GM18951 (cell line): ENCODE results near the gene PPL.

ENCODE experiments used
- POLR2A ChIP-seq: IDR thresholded peaks from 4 replicates; pipeline ENCODE4 v1.6.1; 2011; ENCODE audit warnings: mild to moderate bottlenecking; ENCODE audit not compliant: insufficient read length, insufficient read depth; ENCODE audit errors: extremely low read depth
- in situ Hi-C: fragments of 300-500 bp; cut with MboI; formaldehyde crosslinking; loops from one replicate; pipeline ENCODE4 v1.12.0; 2022; ENCODE audit warnings: low sequenced_read_pairs, mixed read lengths, inconsistent platforms; ENCODE audit not compliant: unreplicated experiment

The PPL gene

GRCh38 chr16:4949986-4950385, 13.0 kb upstream of the PPL start:
- in situ Hi-C loops: no loop called here

GRCh38 chr16:4948903-4949766, 12.2 kb upstream of the PPL start:
- in situ Hi-C loops: no loop called here

More at GRCh38 chr16:4949986-4950385, 13.0 kb upstream of the PPL start:
- no peak for TF ChIP-seq POLR2A

GRCh38 chr16:4947722-4948503, 11.0 kb upstream of the PPL start:
- in situ Hi-C loops: no loop called here
- TF ChIP-seq POLR2A: no peak

More at GRCh38 chr16:4948903-4949766, 12.2 kb upstream of the PPL start:
- no peak for TF ChIP-seq POLR2A

DNA sequence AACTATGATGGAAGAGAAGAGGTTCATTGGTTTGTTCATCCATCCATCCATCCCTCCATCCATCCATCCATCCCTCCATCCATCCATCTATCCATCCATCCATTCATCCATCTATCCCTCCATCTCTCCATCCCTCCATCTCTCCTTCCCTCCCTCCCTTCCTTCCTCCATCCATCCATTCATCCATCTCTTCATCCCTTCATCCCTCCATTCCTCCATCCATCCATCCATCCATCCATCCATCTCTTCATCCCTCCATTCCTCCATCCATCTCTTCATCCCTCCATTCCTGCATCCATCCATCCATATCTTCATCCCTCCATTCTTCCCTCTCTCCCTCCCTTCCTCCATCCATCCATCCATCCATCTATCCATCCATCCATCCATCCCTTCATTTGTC, 10.0 kb upstream of the PPL start:
- in situ Hi-C loops: no loop called here
- no peak for TF ChIP-seq POLR2A

DNA sequence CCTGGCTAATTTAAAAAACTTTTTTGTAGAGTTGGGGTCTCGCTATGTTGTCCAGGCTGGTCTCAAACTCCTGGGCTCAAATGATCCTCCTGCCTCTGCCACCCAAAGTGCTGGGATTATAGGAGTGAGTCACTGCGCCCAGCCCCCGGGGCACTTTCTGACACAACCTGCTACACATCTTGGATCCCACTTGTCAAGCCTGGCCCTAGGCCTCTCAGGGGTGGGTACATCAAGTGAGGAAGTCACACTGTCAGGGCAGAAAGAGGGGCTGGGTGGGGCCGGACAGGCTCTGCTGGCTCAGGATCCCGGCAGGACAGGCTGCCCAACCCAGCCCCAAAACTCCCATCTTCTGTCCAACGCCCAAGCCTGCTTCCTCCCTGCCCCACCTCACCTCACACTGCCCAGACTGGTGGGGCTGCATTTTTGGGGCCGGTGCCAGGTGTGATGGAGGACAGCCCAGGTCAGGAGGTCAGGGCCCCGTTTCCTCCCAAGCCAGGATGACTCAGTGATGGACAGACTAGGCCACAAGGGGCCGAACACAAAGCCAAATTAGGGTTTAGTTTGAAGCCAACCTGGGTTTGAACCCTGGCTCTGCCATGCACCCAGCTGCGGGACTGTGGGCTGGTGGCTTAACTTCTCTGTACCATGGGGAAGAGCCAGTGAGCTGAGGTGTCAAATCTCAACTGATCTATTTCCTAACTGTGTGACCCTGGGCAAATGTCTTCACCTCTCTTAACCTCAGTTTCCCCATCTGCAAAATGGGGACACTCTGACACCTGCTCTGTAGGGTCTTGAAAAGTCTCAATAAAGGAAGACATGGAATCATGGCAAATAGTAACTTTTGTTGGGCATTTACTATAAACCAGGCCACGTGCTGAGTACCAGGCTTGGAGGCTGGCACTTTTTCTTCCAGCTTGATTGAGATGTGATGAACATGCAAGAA, 8.9 kb upstream of the PPL start:
- no peak for TF ChIP-seq POLR2A
- in situ Hi-C loops: no loop called here

- in situ Hi-C loops: no loop called here
- TF ChIP-seq POLR2A: no peak
Observed at GRCh38 chr16:4944333-4945281, 7.7 kb upstream of the PPL start.

GRCh38 chr16:4942481-4942880, 5.5 kb upstream of the PPL start:
- no peak for TF ChIP-seq POLR2A
- in situ Hi-C loops: no loop called here

DNA sequence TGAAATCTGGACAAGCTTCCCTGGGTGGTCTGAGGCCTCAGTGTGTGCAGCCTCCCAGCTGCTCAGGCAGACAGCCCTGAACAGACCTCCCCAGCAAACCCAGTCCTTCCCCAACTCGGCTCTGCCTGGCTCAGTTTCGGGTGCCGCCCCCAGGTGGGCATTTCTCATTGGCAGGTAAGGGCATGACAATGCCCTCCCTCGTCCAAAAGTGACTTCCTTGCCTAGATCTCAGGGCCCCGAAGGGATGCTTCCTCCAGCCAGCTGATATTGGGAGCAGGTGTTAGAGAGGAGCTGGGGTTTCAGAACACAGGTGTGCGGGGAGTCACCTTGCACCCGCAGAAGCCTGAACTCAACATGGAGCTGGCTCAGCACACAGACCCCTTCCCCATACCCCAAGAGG, 3.8 kb upstream of the PPL start:
- no peak for TF ChIP-seq POLR2A
- in situ Hi-C loops: no loop called here

- no peak for TF ChIP-seq POLR2A
Observed at GRCh38 chr16:4938683-4939030, 1.7 kb upstream of the PPL start.

DNA sequence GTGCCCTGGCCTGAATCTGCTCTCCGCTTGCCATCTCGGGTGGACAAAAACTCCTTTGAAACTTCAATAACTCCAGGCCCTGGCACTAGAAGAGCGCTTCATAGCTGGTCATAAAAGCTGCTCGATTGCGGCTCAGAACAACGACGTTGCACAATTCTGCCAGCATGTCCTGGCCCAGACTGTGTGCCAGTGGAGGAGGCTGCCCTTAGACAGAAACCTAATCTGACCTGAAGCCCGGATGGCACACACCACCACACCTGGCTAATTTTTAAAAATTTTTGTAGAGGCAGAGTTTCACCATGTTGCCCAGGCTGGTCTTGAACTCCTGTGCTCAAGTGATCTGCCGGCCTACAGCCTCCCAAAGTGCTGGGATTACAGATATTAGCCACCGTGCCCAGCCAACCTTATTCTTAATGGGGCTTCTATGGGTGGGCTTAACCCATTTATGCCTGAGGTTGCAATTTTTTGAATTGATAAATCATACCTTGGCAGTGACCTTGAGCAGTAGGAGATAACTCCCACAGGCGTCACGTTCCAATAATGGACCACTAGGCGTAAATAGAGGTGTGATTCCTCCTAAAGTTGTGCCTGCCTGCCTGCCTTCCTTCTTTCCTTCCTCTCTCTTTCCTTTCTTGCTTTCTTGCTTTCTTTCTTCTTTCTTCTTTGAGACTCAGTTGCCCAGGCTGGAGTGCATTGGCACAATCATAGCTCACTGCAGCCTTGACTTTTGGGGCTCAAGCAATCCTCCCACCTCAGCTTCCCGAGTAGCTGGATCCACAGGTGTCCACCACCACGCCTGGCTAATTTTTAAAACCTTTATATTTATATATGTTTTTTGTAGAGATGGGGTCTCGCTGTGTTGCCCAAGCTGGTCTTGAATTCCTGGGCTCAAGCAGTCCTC, 1.1 kb upstream of the PPL start:
- in situ Hi-C loops: no loop called here
- TF ChIP-seq POLR2A: no peak

More at GRCh38 chr16:4938683-4939030, 1.7 kb upstream of the PPL start:
- in situ Hi-C loops: no loop called here

DNA sequence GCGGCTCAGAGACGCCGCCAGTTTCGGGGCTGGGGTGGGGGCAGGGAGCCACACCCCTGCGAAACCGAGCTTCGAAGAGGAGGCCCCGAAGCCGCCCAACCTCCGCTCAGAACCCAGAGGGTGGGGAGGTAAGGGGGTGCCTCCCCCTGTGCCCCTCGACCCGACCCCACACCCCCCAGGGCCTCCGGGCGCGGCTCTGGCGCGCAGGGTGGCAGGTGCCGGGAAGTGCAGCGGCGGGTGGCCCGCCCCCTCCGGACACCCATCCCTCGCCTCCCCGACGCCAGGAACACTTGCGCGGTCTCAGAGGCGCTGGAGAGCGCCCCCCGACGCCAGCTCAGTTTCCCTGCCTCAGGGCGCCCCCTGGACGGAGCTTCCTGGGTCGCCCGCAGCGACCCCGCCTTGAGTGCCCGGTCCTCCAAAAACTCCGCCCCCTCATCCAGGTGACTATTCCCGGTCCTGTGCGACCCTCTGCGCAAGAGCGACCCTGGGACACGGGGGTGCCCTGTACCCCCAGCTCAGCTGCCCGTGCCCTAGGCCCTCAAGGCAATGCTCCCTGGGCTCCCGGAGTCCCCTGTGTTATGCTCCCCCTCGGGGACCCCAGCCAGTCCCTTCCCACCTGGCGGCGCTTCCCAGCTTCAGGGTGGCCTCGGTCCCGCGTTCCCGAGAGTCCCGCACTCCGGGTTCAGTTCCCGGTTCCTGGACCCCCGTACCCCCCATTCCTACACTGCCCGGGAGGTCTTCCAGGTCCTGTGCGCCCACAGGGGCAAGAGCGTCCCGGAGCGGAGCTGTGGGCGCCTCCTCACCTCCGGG, 562 bp downstream of the PPL start:
- in situ Hi-C loops: no loop called here
- TF ChIP-seq POLR2A: no peak
